ENCODE data around the gene RAD23B.

Gene RAD23B

GRCh38 chr9:107340920-107341632, 58.0 kb downstream of the RAD23B start:
- peak; percentile 86 for DNase-seq (ENCODE audit: low spot score)
- peak overlapping the region; percentile 44 for H3K27ac ChIP-seq
- CTCF ChIA-PET: interaction anchor here (0.5 to 2.7 kb wide), 46 partner anchors 9 to 1970 kb away, joined by 3 to 18 read pairs (median 4); partner anchors contain the start of gene RAD23B
- TF ChIP-seq CTCF (conservative IDR thresholded peaks at IDR 0.05; ENCODE audit: low read depth): peak; percentile 95
- POLR2A ChIA-PET (ENCODE audit: low non-redundant PET): no interaction called here

GRCh38 chr9:107342476-107343161, 59.5 kb downstream of the RAD23B start:
- H3K27ac ChIP-seq: no peak overlapping the region
- DNase-seq (ENCODE audit: low spot score): no peak
- ChIA-PET POLR2A (ENCODE audit: low non-redundant PET) (no interaction called here), CTCF (interaction anchor here (0.7 to 1.4 kb wide), 3 partner anchors 46 to 1447 kb away, joined by 3 to 7 read pairs (median 4); no protein-coding TSS in a partner anchor)
- TF ChIP-seq CTCF (conservative IDR thresholded peaks at IDR 0.05; ENCODE audit: low read depth): no peak

GRCh38 chr9:107345327-107345726, 62.2 kb downstream of the RAD23B start:
- CTCF ChIA-PET: interaction anchor here (0.7 kb wide), 1 partner anchor 15 kb away, joined by 5 read pairs; no protein-coding TSS in a partner anchor
- no peak for DNase-seq (ENCODE audit: low spot score)
- POLR2A ChIA-PET (ENCODE audit: low non-redundant PET): no interaction called here
- no peak for TF ChIP-seq CTCF (conservative IDR thresholded peaks at IDR 0.05; ENCODE audit: low read depth)
- H3K27ac ChIP-seq: no peak overlapping the region

GRCh38 chr9:107348836-107349235, 65.8 kb downstream of the RAD23B start:
- ChIA-PET CTCF (no interaction called here), POLR2A (ENCODE audit: low non-redundant PET) (no interaction called here)
- no peak for TF ChIP-seq CTCF (conservative IDR thresholded peaks at IDR 0.05; ENCODE audit: low read depth)
- no peak for DNase-seq (ENCODE audit: low spot score)
- H3K27ac ChIP-seq: no peak overlapping the region

- H3K27ac ChIP-seq: no peak overlapping the region
- CTCF ChIA-PET: interaction anchor here (1.4 kb wide), 1 partner anchor 9 kb away, joined by 8 read pairs; no protein-coding TSS in a partner anchor
- POLR2A ChIA-PET (ENCODE audit: low non-redundant PET): no interaction called here
- no peak for TF ChIP-seq CTCF (conservative IDR thresholded peaks at IDR 0.05; ENCODE audit: low read depth)
- DNase-seq (ENCODE audit: low spot score): no peak
These were observed 67.4 kb downstream of the RAD23B start for GRCh38 chr9:107350443-107350842.

- CTCF ChIA-PET: interaction anchor here (0.6 to 1.7 kb wide), 4 partner anchors 11 to 1511 kb away, joined by 3 to 6 read pairs (median 3); no protein-coding TSS in a partner anchor
- POLR2A ChIA-PET (ENCODE audit: low non-redundant PET): no interaction called here
- TF ChIP-seq CTCF (conservative IDR thresholded peaks at IDR 0.05; ENCODE audit: low read depth): no peak
These were observed 68.4 kb downstream of the RAD23B start for GRCh38 chr9:107351382-107352045.

More at GRCh38 chr9:107351382-107352045, 68.4 kb downstream of the RAD23B start:
- H3K27ac ChIP-seq: no peak overlapping the region
- DNase-seq (ENCODE audit: low spot score): peak; percentile 89

Measured in RWPE1 (cell line).